M059J (cell line): Measurements from ENCODE around the gene BHLHE41. TPM values are rescaled to one million over a fixed set of nuclear protein-coding genes. Genes with fewer than 3 reads are reported as not detected.

Experiments
- DNase-seq: peaks from one replicate; pipeline ENCODE4 v3.0.0-alpha.2; 2012; ENCODE audit warnings: low read depth
- total RNA-seq: library from RNA; depleted of rRNA; stranded (reverse); fragments of >200 nt; shearing (Covaris generic); gene quantifications from 2 replicates; pipeline ENCODE4 v1.2.3, GENCODE V29; 2014

Gene BHLHE41
- total RNA-seq, 1 experiment from 2014 or later, result 7.4 TPM

- no peak for DNase-seq
Observed at GRCh38 chr12:26114720-26115401, 10.0 kb downstream of the BHLHE41 start.

DNA sequence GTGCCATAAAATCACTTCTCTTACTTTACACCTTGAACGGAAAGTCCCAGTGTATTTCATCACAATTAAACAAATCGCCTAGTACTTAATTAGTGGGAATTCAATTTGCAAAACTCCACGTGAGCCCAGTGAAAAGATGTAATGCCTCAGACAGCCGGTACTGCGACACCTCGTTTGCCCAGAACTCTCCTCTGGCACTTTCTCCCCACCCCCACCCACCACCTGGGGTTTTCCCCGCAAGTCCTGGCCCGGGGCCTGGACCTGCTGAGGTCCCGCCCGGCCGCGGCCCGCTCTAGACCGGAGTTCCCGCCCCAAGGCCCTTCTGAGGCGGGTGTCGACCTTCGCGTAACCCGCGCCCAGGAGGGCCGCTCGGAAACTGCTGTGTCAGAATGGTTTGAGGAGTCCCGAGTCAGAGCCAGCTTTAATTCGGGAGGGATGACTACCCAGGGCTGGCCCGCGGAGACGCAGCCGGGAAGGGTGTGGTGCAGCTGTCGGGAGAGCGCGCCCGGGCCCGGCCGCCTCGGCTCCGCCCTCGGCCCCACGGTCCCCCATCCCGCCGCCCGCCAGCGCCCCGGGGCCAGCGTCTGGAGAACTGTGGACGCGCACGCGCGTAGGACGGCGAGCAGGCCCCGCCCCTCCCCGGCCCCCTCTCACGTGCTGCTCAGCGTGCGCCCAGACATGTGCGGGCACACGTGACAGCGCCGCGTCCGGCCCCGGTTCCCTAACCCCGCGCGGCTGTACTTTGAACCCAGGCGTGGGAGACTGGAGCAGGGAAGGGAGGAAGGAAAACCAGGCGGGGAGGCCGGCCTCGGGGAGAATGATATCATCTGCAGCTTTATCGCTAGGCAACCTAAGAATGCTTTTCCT is 10.8 kb downstream of the BHLHE41 start:
- DNase-seq, result peak; percentile 85

DNA sequence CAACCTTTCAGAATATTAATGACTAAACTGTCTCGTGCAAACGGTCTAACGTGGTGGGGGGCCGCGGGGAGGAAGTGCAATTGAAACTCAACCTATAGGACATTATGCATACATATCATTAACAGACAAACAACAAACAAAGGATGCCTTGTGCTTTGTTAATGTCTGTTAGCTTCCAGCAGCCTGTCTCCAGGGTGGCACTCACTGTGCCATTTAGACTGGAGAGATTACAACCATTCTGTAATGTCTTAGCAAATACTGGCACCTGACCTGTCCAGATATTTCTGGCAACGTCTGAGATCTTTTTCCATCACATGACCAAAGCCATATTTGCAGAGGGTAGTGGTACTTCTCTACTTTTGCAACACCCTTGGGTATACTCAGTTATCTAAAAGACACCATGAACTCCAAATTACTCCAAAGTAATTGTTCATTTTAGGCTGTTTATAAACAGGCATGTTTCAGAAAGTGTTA is 11.6 kb downstream of the BHLHE41 start:
- DNase-seq, result no peak

DNA sequence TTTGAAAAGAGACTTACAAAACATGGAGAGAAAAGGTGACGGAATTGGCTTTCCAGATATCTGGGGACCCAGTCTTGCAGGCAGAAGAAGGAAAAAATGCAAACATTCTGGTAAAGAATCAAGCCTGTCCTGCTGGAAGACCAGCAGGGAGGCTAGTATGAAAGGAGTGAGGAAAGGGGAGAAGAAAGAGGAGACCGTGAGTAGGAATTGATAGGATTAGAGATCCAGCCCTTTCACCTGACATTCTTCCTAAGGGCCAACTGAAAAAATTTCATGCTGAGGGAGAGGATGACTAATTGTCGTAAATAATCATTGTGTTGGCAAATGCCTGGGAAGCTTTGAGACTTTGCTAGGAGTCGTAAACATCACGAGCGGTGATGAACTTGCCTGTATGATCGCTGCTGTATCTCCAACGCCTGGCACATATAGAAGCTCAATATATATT is 12.1 kb downstream of the BHLHE41 start:
- peak; percentile 71 for DNase-seq

GRCh38 chr12:26112232-26112631 is 12.6 kb downstream of the BHLHE41 start:
- DNase-seq, result no peak

- DNase-seq, result no peak
Observed at GRCh38 chr12:26109343-26109881, 15.4 kb downstream of the BHLHE41 start.

DNA sequence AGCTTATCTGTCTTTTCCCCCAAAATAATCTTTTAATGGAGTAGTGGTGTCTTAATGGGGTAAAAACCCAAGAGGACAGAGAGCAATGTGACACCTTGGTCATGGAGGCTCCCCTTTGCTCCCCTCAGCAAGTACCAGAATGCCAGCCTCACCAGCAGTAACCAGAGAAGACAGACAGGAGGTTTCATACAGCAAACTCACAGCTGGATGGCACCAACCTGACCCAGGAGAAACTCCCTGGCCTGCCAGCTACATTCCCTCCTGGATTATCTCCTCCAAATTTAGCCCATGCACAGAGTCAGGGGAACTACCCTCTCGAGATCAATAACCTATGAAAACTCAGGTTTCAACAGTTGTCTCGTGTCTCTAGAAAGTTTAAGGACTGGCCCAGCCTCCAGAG is 15.9 kb downstream of the BHLHE41 start:
- DNase-seq, result no peak

- DNase-seq, result no peak
Observed at GRCh38 chr12:26106347-26106746, 18.5 kb downstream of the BHLHE41 start.

DNA sequence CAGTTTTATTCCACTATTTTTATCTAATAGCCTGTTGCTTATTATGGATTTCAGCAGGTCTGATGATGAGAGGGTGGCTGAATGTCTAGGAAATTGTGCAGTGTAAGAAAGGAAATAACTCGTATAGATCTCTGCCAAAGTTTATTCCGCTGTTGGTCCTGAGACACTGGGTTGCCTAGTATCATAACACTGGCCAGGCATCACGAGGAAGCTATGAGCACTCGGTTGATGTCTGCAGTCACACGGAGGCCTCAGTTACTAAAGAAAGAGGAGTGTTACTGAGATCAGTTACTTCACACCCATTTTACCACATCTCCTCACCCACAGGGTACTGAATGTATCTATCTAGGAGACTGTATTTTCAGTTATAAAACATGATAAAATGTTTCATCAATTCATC is 21.9 kb downstream of the BHLHE41 start:
- no peak for DNase-seq

DNA sequence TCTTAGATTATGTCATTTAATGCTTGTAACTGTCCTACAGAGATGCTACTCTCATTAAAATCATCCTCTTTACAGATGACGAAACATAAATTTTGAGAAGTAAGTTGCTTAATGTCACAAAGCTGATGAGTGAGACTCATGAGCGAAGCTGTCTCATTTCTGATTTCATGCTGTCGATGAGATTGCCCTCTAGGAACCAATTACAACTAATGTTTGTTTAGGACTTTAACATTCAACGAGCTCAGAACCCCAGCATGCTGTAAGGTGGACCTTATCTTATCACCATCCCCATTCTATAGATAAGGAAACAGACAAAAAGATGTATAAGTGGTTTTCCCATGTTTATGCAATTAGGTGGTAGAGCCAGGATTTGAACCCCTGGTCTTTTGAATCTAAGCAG is 23.1 kb downstream of the BHLHE41 start:
- DNase-seq, result no peak

DNA sequence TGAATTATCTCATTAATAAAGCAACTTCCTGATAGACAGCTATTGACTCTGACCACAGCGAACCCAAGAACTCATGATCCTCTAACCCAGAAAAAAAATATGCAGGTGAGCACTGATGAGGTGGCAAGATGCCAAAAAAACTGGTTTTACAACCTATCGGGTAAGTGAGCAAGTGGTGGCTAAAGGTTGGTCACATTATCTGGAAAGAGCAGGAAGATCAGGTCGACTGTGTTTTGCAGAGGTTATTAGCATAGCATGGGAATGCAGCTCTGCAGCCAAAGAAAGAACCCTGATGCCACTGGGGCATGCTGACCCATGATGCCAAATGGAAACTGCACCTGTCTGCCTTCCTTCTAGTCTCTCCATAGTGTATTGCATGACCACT is 23.5 kb downstream of the BHLHE41 start:
- no peak for DNase-seq

- no peak for DNase-seq
Observed at GRCh38 chr12:26100666-26101349, 24.0 kb downstream of the BHLHE41 start.

- DNase-seq, result peak; percentile 76
Observed at GRCh38 chr12:26097046-26097878, 27.6 kb downstream of the BHLHE41 start.

DNA sequence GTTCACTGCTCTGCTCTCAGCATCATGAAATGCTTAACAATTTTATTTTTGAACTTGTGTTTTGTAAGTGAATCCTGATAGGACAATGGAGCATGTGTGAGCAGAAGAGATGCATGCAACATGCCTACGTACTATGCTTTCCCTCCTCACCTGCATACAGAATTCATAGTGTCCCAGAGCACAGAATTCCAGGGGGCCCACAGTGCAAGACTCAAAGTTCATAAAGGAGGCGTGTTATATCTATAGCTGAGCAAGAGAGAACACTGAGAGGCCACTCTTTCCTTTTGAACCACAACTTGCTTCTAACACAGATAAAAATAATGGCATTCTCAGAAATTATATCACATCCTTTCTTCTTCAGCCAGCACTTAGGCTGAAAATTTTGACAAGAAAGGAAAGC is 28.8 kb downstream of the BHLHE41 start:
- no peak for DNase-seq

DNA sequence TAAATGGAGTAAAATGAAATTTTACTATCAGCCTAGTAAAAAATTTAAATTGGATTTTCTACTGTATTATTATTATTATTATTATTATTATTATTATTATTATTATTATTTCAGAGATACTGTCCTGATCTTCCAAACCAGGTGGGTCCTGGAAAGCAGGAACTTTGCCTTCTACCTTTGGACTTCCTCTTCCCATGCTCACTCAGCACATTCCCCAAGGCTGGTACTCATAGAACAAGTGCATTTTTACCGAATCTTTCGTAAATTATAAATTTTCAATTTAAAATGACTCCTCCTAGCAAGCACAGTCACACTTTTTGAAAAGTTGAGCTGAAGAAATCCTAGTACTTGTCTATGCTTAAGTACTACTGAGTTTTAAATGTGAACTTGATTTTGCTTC is 29.7 kb downstream of the BHLHE41 start:
- no peak for DNase-seq

DNA sequence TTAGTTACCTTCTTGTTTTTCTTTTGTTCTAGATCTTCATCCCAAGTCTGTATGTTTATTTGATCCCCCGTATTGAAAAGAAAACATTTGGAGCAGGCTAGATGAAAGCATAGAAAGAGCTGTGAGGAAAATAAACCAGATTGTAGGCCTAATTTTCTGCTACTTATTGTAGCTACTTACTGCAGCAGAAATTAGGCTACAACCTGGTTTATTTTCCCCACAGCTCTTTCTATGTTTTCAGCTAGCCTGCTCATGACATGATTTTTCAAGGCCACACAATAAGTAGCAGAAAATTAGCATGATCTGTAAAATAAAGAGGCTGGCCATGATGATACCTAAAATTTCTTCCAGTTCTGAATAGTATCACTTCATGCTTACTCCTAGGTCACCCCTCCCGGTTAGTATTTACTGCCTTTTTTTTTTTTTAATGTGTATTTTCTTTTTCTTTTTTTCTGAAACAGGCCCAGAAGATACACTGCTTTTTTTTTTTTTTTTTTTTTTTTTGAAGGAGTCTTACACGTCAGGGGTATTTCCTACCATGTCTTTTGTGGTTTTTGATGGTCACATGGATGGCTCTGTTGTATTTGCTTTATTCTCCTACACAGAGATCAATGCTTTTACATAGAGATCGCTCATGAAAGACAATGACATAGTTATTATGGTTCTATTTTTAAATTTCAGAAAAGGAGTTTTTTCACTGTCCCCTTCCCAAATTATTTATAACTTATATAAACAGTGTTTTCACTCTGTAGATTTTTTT is 32.3 kb downstream of the BHLHE41 start:
- no peak for DNase-seq

DNA sequence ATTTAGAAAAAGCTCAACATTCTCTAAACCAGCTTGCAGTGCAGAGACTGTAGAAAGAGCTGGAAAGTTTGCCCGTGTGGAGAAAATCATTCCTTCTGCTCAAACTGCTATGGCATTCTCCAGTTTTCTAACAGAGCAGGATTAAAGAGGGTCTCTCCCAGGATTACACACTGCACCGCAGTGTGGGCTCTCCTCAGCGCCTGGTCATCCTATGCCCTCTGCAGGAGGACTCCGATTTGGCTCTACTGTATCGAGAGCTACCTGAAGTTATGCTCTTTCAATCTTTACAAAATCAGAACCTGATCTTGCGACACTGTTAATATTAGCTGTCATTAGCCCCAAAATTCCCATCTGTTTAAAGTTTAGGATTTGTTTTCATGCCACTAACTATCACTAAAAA is 33.0 kb downstream of the BHLHE41 start:
- DNase-seq, result no peak

- peak; percentile 68 for DNase-seq
Observed at GRCh38 chr12:26090836-26091510, 33.9 kb downstream of the BHLHE41 start.

DNA sequence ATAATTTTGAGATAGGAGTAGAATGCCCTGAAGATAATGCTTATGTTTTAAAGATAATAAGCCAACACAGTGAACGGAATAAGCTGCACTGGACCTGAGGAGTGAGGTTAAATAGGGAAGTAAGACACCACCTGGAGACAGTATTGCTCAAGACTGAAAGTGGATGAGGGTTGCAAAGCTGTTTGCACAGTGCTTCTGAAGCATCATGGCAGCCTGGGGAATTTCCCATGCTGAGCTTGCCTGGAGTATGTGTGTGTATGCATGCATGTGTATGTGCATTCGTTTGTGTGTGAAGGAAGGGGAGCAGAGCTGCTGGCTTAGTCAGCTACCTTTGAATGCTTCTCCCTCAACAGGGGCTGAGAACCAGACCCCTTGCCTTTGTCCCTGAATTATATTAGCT is 35.8 kb downstream of the BHLHE41 start:
- DNase-seq, result no peak

DNA sequence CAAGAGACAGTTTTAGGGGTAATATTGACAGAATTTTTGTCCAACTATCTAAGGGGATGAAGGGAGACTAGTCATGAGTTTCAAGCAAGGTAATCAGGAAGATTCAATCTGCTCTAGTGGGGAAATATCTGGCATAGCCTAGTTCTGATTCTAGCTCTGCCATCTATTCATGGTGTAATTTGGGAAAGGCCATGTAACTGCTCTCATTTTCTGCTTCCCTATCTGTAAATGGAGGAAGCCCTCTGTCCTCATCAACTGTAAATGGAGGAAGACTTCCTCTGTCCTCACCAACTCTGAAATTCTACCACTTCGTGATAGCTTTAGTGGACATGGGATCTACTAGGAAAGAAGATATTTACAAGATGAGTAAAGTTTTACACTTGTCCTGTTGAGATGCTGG is 37.9 kb downstream of the BHLHE41 start:
- DNase-seq, result no peak
